ENCODE results near the gene SLC12A6.

GRCh38 chr15:34264076-34264475, 73.5 kb downstream of the SLC12A6 start:
- TF ChIP-seq POLR2A (IDR thresholded peaks at IDR 0.05; ENCODE audit: low read length), result no peak
- no peak for TF ChIP-seq GATA1 (IDR thresholded peaks at IDR 0.05; ENCODE audit: low read depth, low read length)
